H1 (cell line): ENCODE data around the gene UPK3BL2. TPM values are rescaled to one million over a fixed set of nuclear protein-coding genes. Genes with fewer than 3 reads are reported as not detected.
"Not testable (repeated sequence)": the region's sequence is repeated elsewhere in the genome, so short reads cannot be mapped to it uniquely, and the experiment has no call there.

Experiments used
- CTCF ChIA-PET: fragments of 300-600 bp; sonication (Branson Sonifier 250); formaldehyde crosslinking; loops from one replicate; lab custom pipeline; 2021; ENCODE audit not compliant: partially characterized antibody; lab: Charles Lee
- POLR2A ChIA-PET: fragments of 300-600 bp; sonication (Branson Sonifier 250); formaldehyde crosslinking; loops from one replicate; lab custom pipeline; 2021; ENCODE audit warnings: inconsistent platforms; ENCODE audit not compliant: partially characterized antibody; lab: Charles Lee
- DNase-seq, 2 experiments: peaks; one replicate each; pipeline versions ENCODE4 v3.0.0 to v3.0.0-alpha.2; 2010 to 2022; ENCODE audit warnings: low spot score in 2 of 2, low read depth in 1 of 2, mixed read lengths in 1 of 2
- FAIRE-seq: peaks from 2 replicates; lab custom pipeline; 2011; peaks lifted over from hg19 to GRCh38; lab: Jason Lieb, UNC
- H2AFZ ChIP-seq: 2 replicates; pipeline ENCODE4 v1.8.1; 2012; ENCODE audit warnings: low read length, inconsistent platforms
- H2AK5ac ChIP-seq: 2 replicates; pipeline ENCODE4 v1.6.1; 2013; ENCODE audit warnings: low read depth, low read length
- H2BK120ac ChIP-seq: replicated peaks from 2 replicates; pipeline ENCODE3; 2013; ENCODE audit warnings: low read depth, low read length, inconsistent platforms
- H2BK12ac ChIP-seq: 2 replicates; pipeline ENCODE4 v1.6.1; 2013; ENCODE audit warnings: low read depth, low read length
- H2BK15ac ChIP-seq: 2 replicates; pipeline ENCODE4 v1.6.1; 2013; ENCODE audit warnings: low read length
- H2BK20ac ChIP-seq: 2 replicates; pipeline ENCODE4 v1.6.1; 2013; ENCODE audit warnings: low read length
- H2BK5ac ChIP-seq: 2 replicates; pipeline ENCODE4 v1.6.1; 2013; ENCODE audit warnings: low read depth, low read length
- H3K14ac ChIP-seq: 2 replicates; pipeline ENCODE4 v1.6.1; 2013; ENCODE audit warnings: inconsistent platforms; ENCODE audit not compliant: insufficient read length
- H3K18ac ChIP-seq: 2 replicates; pipeline ENCODE4 v1.6.1; 2013; ENCODE audit warnings: low read length; ENCODE audit errors: extremely low read depth
- H3K23ac ChIP-seq: 2 replicates; pipeline ENCODE4 v1.6.1; 2013; ENCODE audit warnings: inconsistent platforms; ENCODE audit not compliant: insufficient read length
- H3K23me2 ChIP-seq: 2 replicates; pipeline ENCODE4 v1.6.1; 2013; ENCODE audit warnings: low read depth, low read length
- H3K27ac ChIP-seq: 2 replicates; pipeline ENCODE4 v1.6.1; 2011; ENCODE audit warnings: low read depth, low read length, inconsistent platforms
- H3K27me3 ChIP-seq, 4 experiments: replicated peaks in 1 of 4; 1 replicate in 1 of 4; 2 replicates in 3 of 4; pipeline versions ENCODE4 v1.6.1 to v1.8.1; 2011 to 2013; ENCODE audit warnings: low read length in 3 of 4, mild to moderate bottlenecking in 3 of 4, inconsistent platforms in 2 of 4, mixed read lengths in 2 of 4, moderate library complexity in 1 of 4; ENCODE audit not compliant: control insufficient read depth in 3 of 4, insufficient read depth in 3 of 4; ENCODE audit errors: extremely low read depth in 1 of 4
- H3K36me3 ChIP-seq, 4 experiments: 2 replicates each; pipeline versions ENCODE4 v1.6.1 to v1.8.1; 2011 to 2013; ENCODE audit warnings: mild to moderate bottlenecking in 4 of 4, low read length in 3 of 4, moderate library complexity in 2 of 4, control low read depth in 1 of 4, inconsistent platforms in 1 of 4; ENCODE audit not compliant: insufficient read depth in 4 of 4, control insufficient read depth in 2 of 4
- H3K4ac ChIP-seq: replicated peaks from 2 replicates; pipeline ENCODE3; 2013; ENCODE audit warnings: low read length, low read depth, mixed read lengths, inconsistent platforms; ENCODE audit not compliant: insufficient read length
- H3K4me1 ChIP-seq, 4 experiments: replicated peaks in 1 of 4; 1 replicate in 1 of 4; 2 replicates in 3 of 4; pipeline versions ENCODE4 v1.6.1 to v1.8.1; 2011 to 2013; ENCODE audit warnings: low read length in 3 of 4, inconsistent platforms in 2 of 4, mixed read lengths in 1 of 4; ENCODE audit not compliant: insufficient read depth in 4 of 4, control insufficient read depth in 3 of 4
- H3K4me2 ChIP-seq, 2 experiments: 2 replicates each; pipeline versions ENCODE4 v1.6.1 to v1.8.1; 2011 to 2013; ENCODE audit warnings: low read depth in 2 of 2, low read length in 2 of 2, control low read depth in 1 of 2, inconsistent platforms in 1 of 2, mild to moderate bottlenecking in 1 of 2; ENCODE audit not compliant: insufficient read depth in 1 of 2
- H3K4me3 ChIP-seq, 4 experiments: fragments of 200-600, 300-600 bp in 1 of 4; sonication (generic), shearing (Covaris generic), sonication (Bioruptor Twin) in 1 of 4; 2 replicates each; pipeline versions ENCODE4 v1.5.1 to v1.8.1; 2011 to 2016; ENCODE audit warnings: low read length in 4 of 4, low read depth in 3 of 4, control low read depth in 2 of 4, inconsistent platforms in 2 of 4, mild to moderate bottlenecking in 2 of 4, mixed read lengths in 1 of 4, moderate library complexity in 1 of 4; ENCODE audit not compliant: insufficient read depth in 2 of 4; ENCODE audit errors: extremely low read depth in 1 of 4
- H3K56ac ChIP-seq: replicated peaks from 2 replicates; pipeline ENCODE3; 2013; ENCODE audit warnings: low read depth, mild to moderate bottlenecking, mixed read lengths, low read length, inconsistent platforms; ENCODE audit not compliant: insufficient read length
- H3K79me1 ChIP-seq: 2 replicates; pipeline ENCODE4 v1.6.1; 2013; ENCODE audit warnings: low read depth, low read length, control low read depth
- H3K79me2 ChIP-seq, 2 experiments: 2 replicates each; pipeline versions ENCODE4 v1.6.1 to v1.8.1; 2012 to 2013; ENCODE audit warnings: low read length in 2 of 2, mild to moderate bottlenecking in 2 of 2, inconsistent platforms in 1 of 2; ENCODE audit not compliant: insufficient read depth in 2 of 2, control insufficient read depth in 1 of 2
- H3K9ac ChIP-seq, 4 experiments: replicated peaks in 1 of 4; 1 replicate in 1 of 4; 2 replicates in 3 of 4; pipeline versions ENCODE4 v1.6.1 to v1.8.1; 2011 to 2013; ENCODE audit warnings: low read depth in 3 of 4, low read length in 3 of 4, control low read depth in 2 of 4, mild to moderate bottlenecking in 2 of 4, moderate library complexity in 2 of 4, inconsistent platforms in 1 of 4; ENCODE audit errors: extremely low read depth in 1 of 4
- H3K9me3 ChIP-seq, 2 experiments: 2 replicates each; pipeline versions ENCODE4 v1.6.1 to v1.8.1; 2012 to 2013; ENCODE audit warnings: mild to moderate bottlenecking in 2 of 2, moderate library complexity in 2 of 2, control low read depth in 1 of 2, inconsistent platforms in 1 of 2, low read depth in 1 of 2, low read length in 1 of 2, mixed read lengths in 1 of 2; ENCODE audit not compliant: insufficient read depth in 2 of 2
- H4K20me1 ChIP-seq, 2 experiments: replicated peaks in 1 of 2; 2 replicates each; pipeline versions ENCODE3 to v1.8.1; 2011 to 2013; ENCODE audit warnings: inconsistent platforms in 2 of 2, low read length in 2 of 2, mild to moderate bottlenecking in 1 of 2; ENCODE audit not compliant: insufficient read depth in 2 of 2, control insufficient read depth in 1 of 2
- H4K5ac ChIP-seq: 2 replicates; pipeline ENCODE4 v1.6.1; 2013; ENCODE audit warnings: low read length, low read depth, mixed read lengths, inconsistent platforms; ENCODE audit not compliant: insufficient read length
- H4K8ac ChIP-seq: 2 replicates; pipeline ENCODE4 v1.8.0; 2013; ENCODE audit warnings: mild to moderate bottlenecking, moderate library complexity, low read length, inconsistent platforms; ENCODE audit not compliant: insufficient read depth; ENCODE audit errors: extremely low read depth
- H4K91ac ChIP-seq: replicated peaks from 2 replicates; pipeline ENCODE3; 2013; ENCODE audit warnings: low read length, mixed read lengths, inconsistent platforms; ENCODE audit not compliant: insufficient read length
- WGBS, 2 experiments: shearing (Covaris generic) in 1 of 2; methylation state at CpG; one replicate each; pipeline versions ENCODE4 v1.1.6 to v1.1.7; 2013 to 2015; ENCODE audit warnings: low lambda C conversion rate in 2 of 2, mixed read lengths in 2 of 2, inconsistent platforms in 1 of 2, low coverage in 1 of 2, missing lambda C conversion rate in 1 of 2; ENCODE audit not compliant: insufficient replicate concordance in 2 of 2, insufficient coverage in 1 of 2, insufficient read length in 1 of 2; ENCODE audit errors: extremely low coverage in 1 of 2, missing lambda C conversion rate in 1 of 2; 5-methylcytosine and 5-hydroxymethylcytosine counted together
- polyA plus RNA-seq, 7 experiments: library from polyadenylated mRNA; depleted of rRNA in 3 of 7; stranded (reverse) in 5 of 7; unstranded in 2 of 7; fragments of >200 nt in 5 of 7; fragments of 200-250 nt in 2 of 7; gene quantifications; 1 replicate in 5 of 7; 2 replicates in 1 of 7; 4 replicates in 1 of 7; pipeline versions ENCODE4 v1.2.1 to v1.2.3, GENCODE V29; 2011 to 2013; ENCODE audit warnings: missing spikeins in 2 of 7, mixed read lengths in 2 of 7
- total RNA-seq: library from RNA; stranded (reverse); fragmentation: NEBNext Ultra II Directional; extraction: Animal tissue kit (Norgen Biotek cat#: 25700); gene quantifications from 2 replicates; pipeline ENCODE4 v1.2.1, GENCODE V29; 2021

UPK3BL2 gene
- total and polyA plus RNA-seq, 2 of the 8 experiments (the other 6 are each of a cell fraction or from before 2014, with no cell fraction given), result 12.4 to 22.6 TPM

- no CpG with 5 or more reads among the region's 3 CpGs for WGBS, 2 experiments
- H3K23ac ChIP-seq, H2BK20ac ChIP-seq, H4K5ac ChIP-seq, FAIRE-seq, H3K4me3 ChIP-seq, H3K79me2 ChIP-seq, H2BK15ac ChIP-seq, H3K23me2 ChIP-seq, H2BK5ac ChIP-seq, H3K56ac ChIP-seq, H3K4me1 ChIP-seq, H3K4me2 ChIP-seq, H4K91ac ChIP-seq, H3K9me3 ChIP-seq, H3K27me3 ChIP-seq, H4K8ac ChIP-seq, H3K36me3 ChIP-seq, CTCF ChIA-PET, H4K20me1 ChIP-seq, H2BK12ac ChIP-seq, H2BK120ac ChIP-seq, POLR2A ChIA-PET, DNase-seq, H2AFZ ChIP-seq, H3K79me1 ChIP-seq, H3K18ac ChIP-seq, H2AK5ac ChIP-seq, H3K14ac ChIP-seq, H3K9ac ChIP-seq, H3K27ac ChIP-seq, H3K4ac ChIP-seq: not testable (repeated sequence)
Observed at GRCh38 chr7:102576363-102576762, 32.9 kb upstream of the UPK3BL2 start.

- not testable (repeated sequence) for H2BK15ac ChIP-seq
Observed at GRCh38 chr7:102574607-102575006, 31.1 kb upstream of the UPK3BL2 start.

More at GRCh38 chr7:102574607-102575006, 31.1 kb upstream of the UPK3BL2 start:
- H4K5ac ChIP-seq, H3K23me2 ChIP-seq, H3K27ac ChIP-seq, H2BK120ac ChIP-seq, H3K9ac ChIP-seq, H3K14ac ChIP-seq, H3K4me2 ChIP-seq, H3K36me3 ChIP-seq, CTCF ChIA-PET, H2AK5ac ChIP-seq, H4K20me1 ChIP-seq, DNase-seq, H3K23ac ChIP-seq, H3K79me2 ChIP-seq, FAIRE-seq, H4K91ac ChIP-seq, H3K56ac ChIP-seq, POLR2A ChIA-PET, H4K8ac ChIP-seq, H3K79me1 ChIP-seq, H3K4ac ChIP-seq, H2BK5ac ChIP-seq, H3K4me1 ChIP-seq, H2BK12ac ChIP-seq, H3K27me3 ChIP-seq, H3K4me3 ChIP-seq, H2BK20ac ChIP-seq, H2AFZ ChIP-seq, H3K9me3 ChIP-seq, H3K18ac ChIP-seq: not testable (repeated sequence)
- no CpG with 5 or more reads among the region's 6 CpGs for WGBS, 2 experiments
